GM03348 (cell line): ENCODE data around the gene EGFR.
A peak's percentile ranks its signal among the peaks of the same experiment; 100 is the strongest.

Experiments used
- DNase-seq: peaks from one replicate; pipeline ENCODE4 v3.0.0; 2012; ENCODE audit warnings: low spot score

EGFR gene

DNA sequence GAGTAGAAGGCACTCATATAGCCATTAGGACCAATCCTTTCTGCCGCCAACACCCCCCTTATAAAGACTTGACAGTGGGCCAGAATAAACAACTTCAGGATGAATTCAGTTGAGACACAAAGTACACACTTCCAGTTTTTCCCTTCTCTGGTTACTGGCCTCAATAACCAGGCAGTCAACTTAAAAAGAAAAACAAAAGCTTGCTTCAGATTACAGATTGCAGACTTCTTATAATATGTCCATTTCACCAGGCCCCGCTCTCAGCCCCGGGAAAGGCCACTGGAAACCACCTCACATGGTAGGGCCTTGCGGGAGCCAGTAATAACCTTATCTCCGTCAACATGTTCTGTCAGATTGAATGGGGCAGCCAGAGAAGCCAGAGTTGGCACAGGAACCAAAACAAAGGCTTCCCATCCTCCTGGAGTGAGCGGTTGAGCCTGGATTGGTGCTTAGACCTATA, 108.8 kb downstream of the EGFR start:
- no peak for DNase-seq

DNA sequence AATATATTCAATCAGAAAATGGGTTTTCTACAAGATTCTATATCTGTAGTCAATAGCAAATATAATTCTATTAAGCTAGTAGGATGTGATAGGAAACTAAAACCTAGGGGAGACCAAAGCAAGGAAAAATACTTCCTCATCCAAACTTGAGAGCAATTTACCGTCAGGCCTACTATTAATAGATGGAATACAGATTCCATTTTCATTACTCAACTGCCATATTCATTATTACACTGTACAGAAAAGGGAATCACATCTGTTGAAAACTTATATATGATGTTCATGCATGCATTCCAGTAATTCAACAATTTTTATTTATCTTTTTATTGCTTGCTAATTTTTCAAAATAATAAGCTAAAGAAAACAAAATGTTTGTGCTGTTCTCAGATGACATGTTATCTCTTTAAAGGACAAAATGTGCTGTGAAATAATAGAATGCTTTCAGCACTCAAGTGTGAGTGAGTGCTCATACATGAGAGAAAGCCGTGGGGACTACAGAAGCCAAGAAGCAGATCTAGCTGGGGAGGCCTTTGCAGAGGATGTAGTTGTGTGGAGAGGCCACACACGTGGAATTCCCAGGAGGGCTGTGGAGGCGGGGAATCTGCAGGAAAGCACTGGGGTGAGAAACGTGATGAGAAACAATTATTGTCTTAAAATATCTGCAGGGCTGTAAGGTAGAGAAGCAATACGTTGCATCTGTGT, 110.0 kb downstream of the EGFR start:
- no peak for DNase-seq

- DNase-seq: no peak
Measured at GRCh38 chr7:55129541-55130394, 111.0 kb downstream of the EGFR start.

DNA sequence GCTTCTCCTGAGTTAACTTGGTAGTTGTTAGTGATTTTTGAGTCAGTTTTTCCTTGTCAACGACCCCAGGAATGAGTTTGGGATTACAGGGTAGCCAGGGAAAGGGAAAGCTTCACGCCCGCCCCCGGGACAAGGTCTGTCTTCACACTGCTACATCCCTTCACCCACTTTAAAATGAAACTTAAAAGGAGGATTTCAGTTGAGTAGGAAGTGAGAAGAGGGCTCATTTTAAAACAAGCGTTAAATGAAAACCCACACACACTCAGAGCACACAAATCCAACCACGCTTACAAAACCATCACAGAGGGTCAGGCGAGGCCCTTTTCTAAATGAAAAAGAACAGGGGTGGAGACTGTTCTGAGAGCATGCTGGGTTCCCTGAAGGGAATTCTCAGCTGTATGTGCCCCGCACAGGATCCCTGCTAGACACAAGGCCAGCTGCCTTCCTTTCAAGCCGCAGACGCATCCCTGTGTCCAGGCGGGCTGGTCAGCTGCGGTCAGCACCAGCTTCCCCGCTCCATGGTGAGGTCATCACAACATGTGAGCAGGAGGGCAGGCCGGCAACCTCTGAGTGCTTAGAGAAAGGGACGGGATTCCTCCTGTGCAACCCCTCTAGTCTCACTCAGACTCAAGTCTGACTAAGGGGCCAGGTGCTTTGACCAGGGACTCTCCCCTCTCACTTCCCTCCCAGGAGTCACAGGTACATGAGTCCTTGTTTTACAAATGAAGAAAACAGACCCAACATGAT, 111.8 kb downstream of the EGFR start:
- peak; percentile 59 for DNase-seq

GRCh38 chr7:55131142-55131929, 112.5 kb downstream of the EGFR start:
- DNase-seq: no peak

GRCh38 chr7:55132550-55132889, 113.7 kb downstream of the EGFR start:
- DNase-seq: no peak

GRCh38 chr7:55132890-55133551, 114.2 kb downstream of the EGFR start:
- peak; percentile 91 for DNase-seq

DNA sequence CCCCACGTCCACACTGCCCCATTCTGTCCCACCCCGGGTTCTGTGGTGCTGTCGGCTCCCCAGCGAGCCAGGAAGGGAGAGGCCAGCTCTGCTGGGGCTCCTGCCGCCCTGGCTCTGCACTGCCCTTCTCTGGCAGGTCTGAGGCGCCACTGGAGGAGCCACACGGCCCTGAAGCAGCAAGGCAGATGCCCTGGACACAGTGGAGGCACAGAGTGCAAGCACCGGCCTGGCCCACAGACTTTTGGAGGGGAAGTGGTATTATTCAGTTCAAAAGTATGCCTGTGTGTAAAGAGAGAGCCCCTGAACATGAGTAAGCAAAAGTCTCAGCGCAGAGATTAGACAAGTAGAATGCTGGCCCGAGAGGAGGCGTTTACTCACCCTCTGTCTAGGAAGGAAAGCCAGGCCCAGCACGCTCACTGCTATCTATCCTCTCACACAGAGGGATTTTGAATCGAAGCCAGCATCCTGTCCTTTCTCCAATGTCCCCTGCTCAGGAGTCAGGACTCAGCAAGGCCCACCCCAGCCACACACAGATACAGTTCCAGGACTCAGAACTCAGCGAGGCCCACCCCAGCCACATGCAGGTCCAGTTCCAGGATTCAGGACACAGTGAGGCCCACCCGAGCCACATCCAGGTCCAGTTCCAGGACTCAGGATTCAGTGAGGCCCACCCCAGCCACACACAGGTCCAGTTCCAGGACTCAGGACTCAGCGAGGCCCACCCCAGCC, 115.0 kb downstream of the EGFR start:
- peak; percentile 90 for DNase-seq

- no peak for DNase-seq
Measured at GRCh38 chr7:55134359-55134725, 115.5 kb downstream of the EGFR start.

DNA sequence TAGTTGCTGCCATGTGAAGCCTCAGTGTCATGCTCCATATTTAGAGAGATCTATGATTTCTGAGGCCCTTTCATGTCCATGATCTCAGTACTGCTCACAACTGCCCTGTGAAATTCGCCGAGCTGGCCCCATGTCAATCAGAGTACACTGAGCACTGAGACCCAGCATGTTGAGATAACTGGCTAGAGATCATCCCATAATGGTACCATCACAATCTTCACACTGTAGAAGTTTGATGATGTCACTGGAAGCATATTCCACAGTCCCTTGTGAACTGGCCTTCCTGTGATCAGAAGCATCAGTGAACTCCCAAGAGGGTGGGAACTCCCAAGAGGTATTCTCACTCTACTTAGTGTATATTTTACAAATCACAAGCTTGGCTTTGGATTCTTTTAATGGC, 116.0 kb downstream of the EGFR start:
- no peak for DNase-seq

GRCh38 chr7:55135462-55135861, 116.6 kb downstream of the EGFR start:
- no peak for DNase-seq

GRCh38 chr7:55138663-55139062, 119.8 kb downstream of the EGFR start:
- DNase-seq: no peak

- peak; percentile 44 for DNase-seq
Measured at GRCh38 chr7:55140221-55140940, 121.6 kb downstream of the EGFR start.

GRCh38 chr7:55140941-55141278, 122.1 kb downstream of the EGFR start:
- DNase-seq: no peak

GRCh38 chr7:55142919-55143600, 124.2 kb downstream of the EGFR start:
- DNase-seq: no peak

DNA sequence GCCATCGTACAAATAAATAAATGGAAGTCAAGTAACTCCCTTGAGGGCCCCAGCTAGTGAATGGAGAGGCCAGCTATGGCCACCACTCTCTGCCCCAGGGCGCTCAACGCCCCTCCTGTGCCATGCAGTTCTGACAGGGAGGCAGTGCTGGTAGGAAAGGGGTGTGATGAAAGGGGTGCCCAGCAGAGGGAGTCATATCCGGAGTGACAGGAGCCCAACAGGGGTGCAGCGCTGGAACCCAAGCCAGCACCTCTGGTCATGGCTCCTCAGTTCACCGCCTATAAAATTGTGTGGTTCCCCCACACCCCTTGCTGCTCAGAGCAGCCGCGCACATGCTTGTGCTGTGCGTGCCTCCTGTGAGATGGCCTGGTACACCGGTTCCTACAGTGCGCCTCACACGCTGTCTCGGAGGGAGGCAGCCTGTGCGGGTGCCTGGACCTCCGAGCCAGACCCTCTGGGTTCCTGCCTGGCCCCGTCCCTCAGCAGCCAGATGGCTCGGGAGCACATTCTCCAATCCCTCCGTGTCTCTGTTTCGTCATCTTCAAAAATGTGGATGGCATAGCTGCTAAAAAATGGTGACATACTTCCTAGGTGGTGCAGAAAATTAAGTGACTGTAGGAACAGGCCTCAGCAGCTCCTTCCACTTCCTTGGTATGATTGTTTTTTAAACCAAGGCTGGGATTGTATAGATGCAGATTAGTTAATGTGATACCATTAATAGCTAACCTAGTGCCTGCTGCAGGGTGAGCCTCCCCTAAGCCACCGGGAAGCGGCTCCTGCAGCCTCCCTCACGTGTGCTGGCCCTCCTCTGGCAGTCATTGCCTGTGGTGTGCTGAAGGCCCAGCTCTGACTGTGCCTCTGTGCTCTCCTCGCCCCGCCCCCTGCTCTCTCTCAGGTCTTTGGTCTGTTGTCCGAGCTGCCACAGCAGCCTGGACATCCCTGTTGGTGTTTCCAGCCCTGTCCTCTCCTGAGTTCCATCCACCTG, 125.8 kb downstream of the EGFR start:
- no peak for DNase-seq

- no peak for DNase-seq
Measured at GRCh38 chr7:55145606-55146005, 126.8 kb downstream of the EGFR start.

DNA sequence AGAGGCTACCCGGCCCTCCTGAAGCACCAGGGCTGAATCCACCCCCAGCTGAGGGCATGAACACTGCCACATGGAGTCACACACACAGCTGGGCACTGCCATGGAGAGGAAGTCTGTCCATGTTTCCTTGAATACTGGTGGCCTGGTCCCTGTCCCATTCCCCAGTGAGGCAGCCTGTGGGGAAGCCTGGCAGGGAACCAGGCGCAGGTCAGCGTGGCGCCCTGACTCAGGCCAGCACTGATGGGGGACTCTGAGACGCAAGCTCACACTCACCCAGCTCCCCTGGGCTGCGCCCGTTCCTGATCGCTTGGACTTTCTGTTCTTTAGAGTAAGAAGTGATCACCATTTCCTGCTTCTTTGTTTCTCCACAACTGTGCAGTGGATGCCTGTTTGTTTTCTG, 128.3 kb downstream of the EGFR start:
- DNase-seq: no peak
